PC-9 (cell line): Measurements from ENCODE around the gene TMEM88. TPM values are rescaled to one million over a fixed set of nuclear protein-coding genes. Genes with fewer than 3 reads are reported as not detected.

Experiments
- BruUV-seq: library from RNA; stranded (reverse); fragments of 400-500 nt; replicated peaks from 2 replicates; lab custom pipeline; 2021; lab: Mats Ljungman, UMichigan
- CTCF ChIA-PET: fragments of 300-600 bp; sonication (Branson Sonifier 250); formaldehyde crosslinking; loops from one replicate; lab custom pipeline; 2022; ENCODE audit warnings: antibody characterized with exemption; lab: Charles Lee
- POLR2A ChIA-PET: fragments of 300-600 bp; sonication (Branson Sonifier 250); formaldehyde crosslinking; loops from one replicate; lab custom pipeline; 2022; ENCODE audit warnings: antibody characterized with exemption; ENCODE audit not compliant: unreplicated experiment; lab: Charles Lee
- DNase-seq, 2 experiments: peaks; one replicate each; pipeline versions ENCODE4 v3.0.0 to v3.0.0-alpha.2; 2015 to 2022; ENCODE audit warnings: mixed read lengths in 1 of 2
- H2AFZ ChIP-seq: fragments of 200-600 bp; sonication (generic); 2 replicates; pipeline ENCODE4 v1.8.1; 2017; ENCODE audit warnings: antibody characterized with exemption
- H3F3A ChIP-seq: fragments of 200-600 bp; sonication (generic); 2 replicates; pipeline ENCODE4 v1.8.1; 2017; ENCODE audit warnings: antibody characterized with exemption, mild to moderate bottlenecking, low read depth; ENCODE audit not compliant: insufficient read depth
- H3K27ac ChIP-seq: fragments of 200-600 bp; sonication (generic); 2 replicates; pipeline ENCODE4 v1.6.1; 2016; ENCODE audit warnings: mixed run types
- H3K27me3 ChIP-seq: fragments of 200-600 bp; sonication (generic); 2 replicates; pipeline ENCODE4 v1.6.1; 2016; ENCODE audit warnings: low read depth, mixed run types; ENCODE audit not compliant: insufficient read depth
- H3K36me3 ChIP-seq: fragments of 200-600 bp; sonication (generic); 2 replicates; pipeline ENCODE4 v1.6.1; 2016; ENCODE audit warnings: low read depth, mixed run types
- H3K4me1 ChIP-seq: fragments of 200-600 bp; sonication (generic); replicated peaks from 2 replicates; pipeline ENCODE4 v1.6.1; 2016; ENCODE audit warnings: mixed run types; ENCODE audit not compliant: insufficient read depth
- H3K4me2 ChIP-seq: fragments of 200-600 bp; sonication (generic); 2 replicates; pipeline ENCODE4 v1.6.1; 2017; ENCODE audit warnings: mixed run types
- H3K4me3 ChIP-seq: fragments of 200-600 bp; sonication (generic); 2 replicates; pipeline ENCODE4 v1.6.1; 2016; ENCODE audit warnings: mixed run types
- H3K79me2 ChIP-seq: fragments of 200-600 bp; sonication (generic); 2 replicates; pipeline ENCODE4 v1.6.1; 2017; ENCODE audit warnings: low read depth, mixed run types
- H3K9me2 ChIP-seq: fragments of 200-600 bp; sonication (generic); 2 replicates; pipeline ENCODE4 v1.8.1; 2017; ENCODE audit warnings: mild to moderate bottlenecking; ENCODE audit not compliant: insufficient read depth
- H3K9me3 ChIP-seq: fragments of 200-600 bp; sonication (generic); 2 replicates; pipeline ENCODE4 v1.8.1; 2016; ENCODE audit warnings: low read depth; ENCODE audit not compliant: insufficient read depth
- H4K20me1 ChIP-seq: fragments of 200-600 bp; sonication (generic); 2 replicates; pipeline ENCODE4 v1.8.1; 2017; ENCODE audit not compliant: insufficient read depth
- EZH2 ChIP-seq: fragments of 200-600 bp; sonication (generic); IDR thresholded peaks from 2 replicates; pipeline ENCODE4 v1.8.0; 2017; ENCODE audit warnings: antibody characterized with exemption, low read depth
- intact Hi-C: fragments of 100-400 bp; cut with micrococcal nuclease; formaldehyde crosslinking; loops from one replicate; pipeline ENCODE4 v1.10.0; 2022; ENCODE audit not compliant: unreplicated experiment
- total RNA-seq: library from RNA; stranded (reverse); gene quantifications from 2 replicates; pipeline ENCODE4 v1.2.3, GENCODE V29; 2021
- TF ChIP-seq, protein P1 (sequence below): fragments of 200-600 bp; sonication (generic); conservative IDR thresholded peaks from 2 replicates; pipeline ENCODE4 v1.6.1; 2017; ENCODE audit warnings: mixed run types, antibody characterized with exemption, mild to moderate bottlenecking, moderate library complexity

TMEM88 gene
- total RNA-seq, 1 experiment from 2014 or later, result 3.1 TPM

DNA sequence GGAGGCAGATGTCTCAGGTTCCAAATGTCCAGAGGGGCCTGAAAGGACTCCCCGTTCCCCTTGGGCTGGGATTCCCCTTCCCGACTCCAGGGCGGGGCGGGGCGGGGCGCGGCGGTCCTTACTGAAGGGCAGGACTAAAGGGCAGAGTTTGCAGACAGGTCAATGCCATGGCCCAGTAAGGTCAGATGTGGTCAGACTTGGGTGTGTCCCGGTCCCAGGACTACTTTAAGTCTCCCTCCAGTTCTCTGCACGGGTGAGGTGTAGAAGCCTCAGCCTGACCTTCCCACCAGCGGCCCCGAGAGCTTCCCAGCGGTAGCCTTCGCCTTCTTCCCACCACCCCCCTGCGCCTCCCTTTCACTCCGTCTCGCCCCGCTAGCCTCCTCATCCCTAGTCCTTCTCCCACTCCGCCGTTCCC, 20.3 kb upstream of the TMEM88 start:
- peak in 1 of 2 experiments; percentile 66 for DNase-seq
- 0 out of 2 replicates have a peak overlapping the region, but pooled peaks have one; percentile 73 for H2AFZ ChIP-seq
- TF ChIP-seq EZH2, result no peak
- TF ChIP-seq, protein P1, sequence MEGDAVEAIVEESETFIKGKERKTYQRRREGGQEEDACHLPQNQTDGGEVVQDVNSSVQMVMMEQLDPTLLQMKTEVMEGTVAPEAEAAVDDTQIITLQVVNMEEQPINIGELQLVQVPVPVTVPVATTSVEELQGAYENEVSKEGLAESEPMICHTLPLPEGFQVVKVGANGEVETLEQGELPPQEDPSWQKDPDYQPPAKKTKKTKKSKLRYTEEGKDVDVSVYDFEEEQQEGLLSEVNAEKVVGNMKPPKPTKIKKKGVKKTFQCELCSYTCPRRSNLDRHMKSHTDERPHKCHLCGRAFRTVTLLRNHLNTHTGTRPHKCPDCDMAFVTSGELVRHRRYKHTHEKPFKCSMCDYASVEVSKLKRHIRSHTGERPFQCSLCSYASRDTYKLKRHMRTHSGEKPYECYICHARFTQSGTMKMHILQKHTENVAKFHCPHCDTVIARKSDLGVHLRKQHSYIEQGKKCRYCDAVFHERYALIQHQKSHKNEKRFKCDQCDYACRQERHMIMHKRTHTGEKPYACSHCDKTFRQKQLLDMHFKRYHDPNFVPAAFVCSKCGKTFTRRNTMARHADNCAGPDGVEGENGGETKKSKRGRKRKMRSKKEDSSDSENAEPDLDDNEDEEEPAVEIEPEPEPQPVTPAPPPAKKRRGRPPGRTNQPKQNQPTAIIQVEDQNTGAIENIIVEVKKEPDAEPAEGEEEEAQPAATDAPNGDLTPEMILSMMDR, result no peak
- no peaks in the 10 kb centered on the region for H3K9me3 ChIP-seq
- no peaks in the 10 kb centered on the region for H3K79me2 ChIP-seq
- peaks cover 14% of the 10 kb centered on the region; the same call in 1 of the 2 replicates for H3F3A ChIP-seq
- CTCF ChIA-PET, result interaction anchor here (0.6 to 1.6 kb wide), 4 partner anchors 23 to 293 kb away, joined by 3 to 32 read pairs (median 14); partner anchors contain the start of genes CYB5D1 and NAA38
- BruUV-seq, result no TSS peak
- peak overlapping the region; percentile 88 for H3K4me2 ChIP-seq
- intact Hi-C loops, result no loop called here
- peak overlapping the region; percentile 82 for H3K4me3 ChIP-seq
- H3K27me3 ChIP-seq, result no peaks in the 10 kb centered on the region
- POLR2A ChIA-PET, result interaction anchor here (0.6 to 0.7 kb wide), 2 partner anchors 292 to 1843 kb away, joined by 4 to 8 read pairs; no protein-coding TSS in a partner anchor
- no peaks in the 10 kb centered on the region for H4K20me1 ChIP-seq
- H3K36me3 ChIP-seq, result no peaks in the 10 kb centered on the region
- peaks cover 18% of the 10 kb centered on the region for H3K4me1 ChIP-seq
- H3K9me2 ChIP-seq, result no peaks in the 10 kb centered on the region
- H3K27ac ChIP-seq, result no peak overlapping the region

DNA sequence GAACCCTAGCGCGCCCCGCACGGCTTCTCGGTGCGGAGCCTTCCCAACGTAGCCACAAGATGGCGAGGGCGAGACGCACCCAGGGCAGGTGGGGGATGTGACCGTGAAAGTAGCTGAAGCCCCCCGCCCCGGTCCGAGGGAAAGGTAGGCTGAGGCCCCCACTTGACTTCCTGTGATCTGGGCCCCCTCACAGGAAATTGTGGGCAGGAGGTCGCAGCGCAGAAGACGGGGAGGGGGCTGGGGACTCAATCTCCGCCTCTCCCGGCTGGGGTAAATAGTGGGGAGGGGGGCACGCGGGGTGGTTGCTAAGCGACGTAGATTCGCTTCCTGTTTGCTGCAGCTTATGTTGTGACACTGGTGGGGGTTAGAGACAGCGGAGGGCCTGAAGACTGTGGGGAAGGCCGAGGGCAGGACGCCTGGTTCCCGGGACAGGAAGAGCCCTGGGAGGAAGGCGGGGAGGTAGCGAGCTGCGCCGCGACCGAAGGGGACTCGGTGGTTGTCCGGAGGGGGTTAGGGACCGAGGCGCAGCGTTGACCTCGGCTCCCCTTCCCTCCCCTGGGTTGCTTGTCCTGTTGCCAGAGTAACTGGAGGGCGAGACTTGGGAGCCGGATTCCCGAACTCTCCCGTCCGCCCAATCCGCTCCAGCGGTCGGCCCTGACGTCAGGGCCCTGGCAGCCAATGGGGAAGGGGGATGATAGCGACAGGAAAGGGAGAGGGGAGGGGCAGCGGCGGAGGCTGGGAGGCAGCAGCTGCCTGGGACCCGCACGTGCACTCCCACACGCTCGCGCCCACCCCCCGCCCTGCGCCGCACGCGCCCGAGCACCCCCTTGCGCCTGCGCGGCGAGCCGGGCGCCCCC, 19.7 kb upstream of the TMEM88 start:
- H3K27me3 ChIP-seq, result no peaks in the 10 kb centered on the region
- POLR2A ChIA-PET, result interaction anchor here (0.5 to 1.1 kb wide), 6 partner anchors 9 to 1012 kb away, joined by 3 to 10 read pairs (median 4); no protein-coding TSS in a partner anchor
- H3K4me2 ChIP-seq, result peak overlapping the region; percentile 88
- peak; percentile 84 to 96 for DNase-seq
- intact Hi-C loops, result loop anchor here (5.0 kb wide), 2 partner anchors 148 to 433 kb away; partner anchors contain the start of genes TMEM256, TP53 and WRAP53
- no peaks in the 10 kb centered on the region for H3K36me3 ChIP-seq
- H3K27ac ChIP-seq, result 0 out of 2 replicates have a peak overlapping the region, but pooled peaks have one; percentile 23
- no peaks in the 10 kb centered on the region for H3K79me2 ChIP-seq
- peak overlapping the region; percentile 75 for H2AFZ ChIP-seq
- H3K9me3 ChIP-seq, result no peaks in the 10 kb centered on the region
- H4K20me1 ChIP-seq, result no peaks in the 10 kb centered on the region
- H3F3A ChIP-seq, result peaks cover 19% of the 10 kb centered on the region; the same call in 1 of the 2 replicates
- H3K4me1 ChIP-seq, result peaks cover 18% of the 10 kb centered on the region
- no TSS peak for BruUV-seq
- CTCF ChIA-PET, result interaction anchor here (0.6 to 1.6 kb wide), 4 partner anchors 22 to 292 kb away, joined by 3 to 15 read pairs (median 9); partner anchors contain the start of genes CYB5D1 and NAA38
- H3K9me2 ChIP-seq, result no peaks in the 10 kb centered on the region
- no peak for TF ChIP-seq EZH2
- TF ChIP-seq, protein P1, result peak; percentile 63; the same call in 1 of the 2 replicates
- peak overlapping the region; percentile 82 for H3K4me3 ChIP-seq
